A673 (cell line): ENCODE measurements around the gene SIK3.

Experiments used
- CTCF ChIP-seq: fragments of 300-800, 200-600 bp; sonication (generic); conservative IDR thresholded peaks from 2 replicates; pipeline ENCODE4 v1.5.1; 2017; ENCODE audit warnings: low read depth, mild to moderate bottlenecking, antibody characterized with exemption, low read length, moderate library complexity, mixed read lengths
- EZH2 ChIP-seq: fragments of 200-600 bp; sonication (generic); IDR thresholded peaks from 2 replicates; pipeline ENCODE4 v1.6.1; 2017; ENCODE audit warnings: borderline replicate concordance, low read depth, mild to moderate bottlenecking, mixed read lengths, antibody characterized with exemption, low read length; ENCODE audit not compliant: poor library complexity, severe bottlenecking

- no peak for TF ChIP-seq CTCF
- TF ChIP-seq EZH2: no peak
Observed at GRCh38 chr11:117090111-117090706, 8.0 kb downstream of the SIK3 start.
